Measurements from ENCODE around the gene BRAF. TPM values are rescaled to one million over a fixed set of nuclear protein-coding genes. Genes with fewer than 3 reads are reported as not detected.

The BRAF gene
- total RNA-seq, 1 donor from 2014 or later = 48.0 TPM

DNA sequence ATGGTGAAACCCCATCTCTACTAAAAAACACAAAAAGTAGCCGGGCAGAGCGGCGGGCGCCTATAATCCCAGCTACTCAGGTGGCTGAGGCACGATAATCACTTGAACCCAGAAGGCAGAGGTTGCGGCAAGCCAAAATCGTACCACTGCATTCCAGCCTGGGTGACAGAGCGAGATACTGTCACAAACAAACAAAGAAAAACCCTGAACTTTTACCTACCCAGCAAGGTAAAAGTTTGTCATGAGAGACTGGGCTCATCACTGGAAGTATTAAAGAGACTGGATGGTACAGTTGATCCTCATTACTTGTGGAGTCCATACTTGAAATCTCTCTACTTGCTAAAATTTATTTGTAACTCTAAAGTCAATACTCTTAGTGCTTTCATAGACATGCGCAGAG lies 114.3 kb downstream of the BRAF start:
- Mint-ChIP-seq H3K27me3 (ENCODE audit: insufficient read depth, low read depth) (no peaks in the 10 kb centered on the region), H3K9me3 (no peaks in the 10 kb centered on the region)
- no peak overlapping the region for H3K9ac ChIP-seq

DNA sequence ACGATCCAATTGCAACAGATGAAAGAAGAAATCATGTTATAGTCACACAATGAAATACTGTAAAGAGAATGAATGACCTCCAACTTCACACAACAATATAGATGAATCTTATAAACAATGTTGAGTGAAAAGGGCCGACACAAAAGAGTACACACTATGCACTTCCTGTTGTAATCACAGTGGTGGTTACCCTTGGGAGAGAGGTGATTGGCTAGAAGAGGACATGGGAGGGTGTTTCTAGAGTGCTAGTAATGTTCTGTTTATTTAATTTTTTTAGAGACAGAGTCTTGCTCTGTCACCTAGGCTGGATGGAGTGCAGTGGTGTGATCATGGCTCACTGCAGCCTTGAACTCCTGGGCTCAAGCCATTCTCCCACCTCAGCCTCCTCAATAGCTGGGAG lies 145.8 kb downstream of the BRAF start:
- H3K27me3 Mint-ChIP-seq (ENCODE audit: insufficient read depth, low read depth) = no peaks in the 10 kb centered on the region
- Histone ChIP-seq H3K36me3 (peaks cover 28% of the 10 kb centered on the region), H3K9ac (no peak overlapping the region), H3K9me3 (ENCODE audit: low read depth) (no peaks in the 10 kb centered on the region), H3F3A (ENCODE audit: low read depth) (no peaks in the 10 kb centered on the region), H3K4me1 (no peaks in the 10 kb centered on the region), H3K27me3 (no peaks in the 10 kb centered on the region), H2AFZ (replicated peaks) (no peak overlapping the region), H3K27ac (no peak overlapping the region), H4K20me1 (ENCODE audit: low read depth) (no peaks in the 10 kb centered on the region), H3K4me2 (no peak overlapping the region), H3K4me3 (no peak overlapping the region), H3K79me2 (ENCODE audit: low read depth) (no peaks in the 10 kb centered on the region)
- H3K4me3 Mint-ChIP-seq = no peak overlapping the region
- H3K4me1 Mint-ChIP-seq = no peaks in the 10 kb centered on the region
- no peak overlapping the region for H3K27ac Mint-ChIP-seq
- TF ChIP-seq EZH2 (IDR thresholded peaks at IDR 0.05) (no peak), EZH2phosphoT487 (IDR thresholded peaks at IDR 0.05) (no peak)
- TF ChIP-seq, protein P1, sequence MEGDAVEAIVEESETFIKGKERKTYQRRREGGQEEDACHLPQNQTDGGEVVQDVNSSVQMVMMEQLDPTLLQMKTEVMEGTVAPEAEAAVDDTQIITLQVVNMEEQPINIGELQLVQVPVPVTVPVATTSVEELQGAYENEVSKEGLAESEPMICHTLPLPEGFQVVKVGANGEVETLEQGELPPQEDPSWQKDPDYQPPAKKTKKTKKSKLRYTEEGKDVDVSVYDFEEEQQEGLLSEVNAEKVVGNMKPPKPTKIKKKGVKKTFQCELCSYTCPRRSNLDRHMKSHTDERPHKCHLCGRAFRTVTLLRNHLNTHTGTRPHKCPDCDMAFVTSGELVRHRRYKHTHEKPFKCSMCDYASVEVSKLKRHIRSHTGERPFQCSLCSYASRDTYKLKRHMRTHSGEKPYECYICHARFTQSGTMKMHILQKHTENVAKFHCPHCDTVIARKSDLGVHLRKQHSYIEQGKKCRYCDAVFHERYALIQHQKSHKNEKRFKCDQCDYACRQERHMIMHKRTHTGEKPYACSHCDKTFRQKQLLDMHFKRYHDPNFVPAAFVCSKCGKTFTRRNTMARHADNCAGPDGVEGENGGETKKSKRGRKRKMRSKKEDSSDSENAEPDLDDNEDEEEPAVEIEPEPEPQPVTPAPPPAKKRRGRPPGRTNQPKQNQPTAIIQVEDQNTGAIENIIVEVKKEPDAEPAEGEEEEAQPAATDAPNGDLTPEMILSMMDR (IDR thresholded peaks at IDR 0.05) = no peak
- no peaks in the 10 kb centered on the region for H3K9me3 Mint-ChIP-seq
- no peak for DNase-seq (ENCODE audit: low spot score)
- H3K36me3 Mint-ChIP-seq = peaks cover 7% of the 10 kb centered on the region

More for the DNA sequence above, 114.3 kb downstream of the BRAF start:
- H3K27me3 ChIP-seq = no peaks in the 10 kb centered on the region
- H3K27ac Mint-ChIP-seq = no peak overlapping the region
- no peak overlapping the region for H3K4me3 Mint-ChIP-seq
- no peaks in the 10 kb centered on the region for H3K36me3 Mint-ChIP-seq
- peaks cover 4% of the 10 kb centered on the region for H3F3A ChIP-seq (ENCODE audit: low read depth)
- peaks cover 21% of the 10 kb centered on the region for H4K20me1 ChIP-seq (ENCODE audit: low read depth)
- no peaks in the 10 kb centered on the region for H3K9me3 ChIP-seq (ENCODE audit: low read depth)
- H3K4me1 ChIP-seq = no peaks in the 10 kb centered on the region
- H3K4me1 Mint-ChIP-seq = peaks cover 2% of the 10 kb centered on the region
- no peak overlapping the region for H2AFZ ChIP-seq (replicated peaks)
- H3K4me2 ChIP-seq = no peak overlapping the region
- no peak for DNase-seq (ENCODE audit: low spot score)
- TF ChIP-seq, protein P1 (IDR thresholded peaks at IDR 0.05) = no peak
- peaks cover 5% of the 10 kb centered on the region for H3K79me2 ChIP-seq (ENCODE audit: low read depth)
- no peak overlapping the region for H3K4me3 ChIP-seq
- H3K36me3 ChIP-seq = no peaks in the 10 kb centered on the region
- H3K27ac ChIP-seq = no peak overlapping the region

DNA sequence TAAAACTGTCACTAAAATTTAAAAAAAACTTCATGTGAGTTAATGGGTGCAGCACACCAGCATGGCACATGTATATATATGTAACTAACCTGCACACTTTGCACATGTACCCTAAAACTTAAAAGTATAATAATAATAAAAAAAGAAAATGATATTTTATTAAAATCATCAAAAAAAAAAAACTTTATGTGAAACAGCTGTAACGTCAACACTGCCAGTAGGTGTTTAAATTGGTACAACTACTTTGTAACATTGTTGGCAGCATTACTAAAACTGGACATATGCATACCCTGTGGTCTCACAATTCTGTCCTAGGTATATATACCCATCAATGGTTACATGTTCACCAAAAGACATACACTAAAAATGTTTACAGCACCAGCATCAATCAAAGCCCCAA lies 146.2 kb downstream of the BRAF start:
- H3K9ac ChIP-seq = no peak overlapping the region
- H3K9me3 ChIP-seq (ENCODE audit: low read depth) = no peaks in the 10 kb centered on the region
- no peak overlapping the region for H3K4me3 Mint-ChIP-seq
- H3K36me3 ChIP-seq = peaks cover 28% of the 10 kb centered on the region
- no peak overlapping the region for H3K4me2 ChIP-seq
- H3K27ac ChIP-seq = no peak overlapping the region
- H3K36me3 Mint-ChIP-seq = peaks cover 7% of the 10 kb centered on the region
- H3K4me3 ChIP-seq = no peak overlapping the region
- H4K20me1 ChIP-seq (ENCODE audit: low read depth) = no peaks in the 10 kb centered on the region
- H3K4me1 ChIP-seq = no peaks in the 10 kb centered on the region
- no peaks in the 10 kb centered on the region for H3F3A ChIP-seq (ENCODE audit: low read depth)
- no peaks in the 10 kb centered on the region for H3K79me2 ChIP-seq (ENCODE audit: low read depth)
- no peaks in the 10 kb centered on the region for H3K27me3 ChIP-seq
- no peak for DNase-seq (ENCODE audit: low spot score)
- no peak overlapping the region for H2AFZ ChIP-seq (replicated peaks)
- H3K4me1 Mint-ChIP-seq = no peaks in the 10 kb centered on the region
- no peaks in the 10 kb centered on the region for H3K27me3 Mint-ChIP-seq (ENCODE audit: insufficient read depth, low read depth)
- H3K27ac Mint-ChIP-seq = no peak overlapping the region
- TF ChIP-seq EZH2phosphoT487 (IDR thresholded peaks at IDR 0.05) (no peak), EZH2 (IDR thresholded peaks at IDR 0.05) (no peak)
- TF ChIP-seq, protein P1 (IDR thresholded peaks at IDR 0.05) = no peak
- no peaks in the 10 kb centered on the region for H3K9me3 Mint-ChIP-seq
